NCI-H1694 treated with DMSO at 0.1 percent for 48 hours (cell line): ENCODE measurements around the gene GOLGA6C.
"Not testable (repeated sequence)": the region's sequence is repeated elsewhere in the genome, so short reads cannot be mapped to it uniquely, and the experiment has no call there.

ENCODE experiments used
- DNase-seq: peaks from one replicate; lab custom pipeline; 2025; lab: John Stamatoyannopoulos, UW

The GOLGA6C gene

GRCh38 chr15:75227663-75228280 lies 30.4 kb upstream of the GOLGA6C start:
- DNase-seq: no peak

- no peak for DNase-seq
Measured at GRCh38 chr15:75228787-75229186, 29.3 kb upstream of the GOLGA6C start.

GRCh38 chr15:75229191-75230015 lies 28.7 kb upstream of the GOLGA6C start:
- no peak for DNase-seq

- DNase-seq: no peak
Measured at GRCh38 chr15:75230016-75230343, 28.2 kb upstream of the GOLGA6C start.

GRCh38 chr15:75230551-75231371 lies 27.4 kb upstream of the GOLGA6C start:
- DNase-seq: no peak

- no peak for DNase-seq
Measured at GRCh38 chr15:75231836-75232235, 26.3 kb upstream of the GOLGA6C start.

- no peak for DNase-seq
Measured at GRCh38 chr15:75232252-75232813, 25.8 kb upstream of the GOLGA6C start.

GRCh38 chr15:75232826-75233503 lies 25.2 kb upstream of the GOLGA6C start:
- DNase-seq: no peak

GRCh38 chr15:75233504-75234190 lies 24.5 kb upstream of the GOLGA6C start:
- DNase-seq: no peak

GRCh38 chr15:75234191-75234810 lies 23.8 kb upstream of the GOLGA6C start:
- DNase-seq: no peak

GRCh38 chr15:75235051-75235673 lies 23.0 kb upstream of the GOLGA6C start:
- no peak for DNase-seq

- no peak for DNase-seq
Measured at GRCh38 chr15:75235760-75236729, 22.1 kb upstream of the GOLGA6C start.

GRCh38 chr15:75237316-75237982 lies 20.7 kb upstream of the GOLGA6C start:
- no peak for DNase-seq

GRCh38 chr15:75238150-75238549 lies 20.0 kb upstream of the GOLGA6C start:
- DNase-seq: no peak

- DNase-seq: not testable (repeated sequence)
Measured at GRCh38 chr15:75245741-75246140, 12.4 kb upstream of the GOLGA6C start.

GRCh38 chr15:75248991-75249390 lies 9.1 kb upstream of the GOLGA6C start:
- DNase-seq: not testable (repeated sequence)

- no peak for DNase-seq
Measured at GRCh38 chr15:75249726-75250125, 8.4 kb upstream of the GOLGA6C start.

GRCh38 chr15:75251343-75251742 lies 6.8 kb upstream of the GOLGA6C start:
- DNase-seq: not testable (repeated sequence)

- not testable (repeated sequence) for DNase-seq
Measured at GRCh38 chr15:75252285-75252684, 5.8 kb upstream of the GOLGA6C start.
